Left lobe of liver (tissue), 2 donors: ENCODE measurements around the gene SLC6A4. TPM values are rescaled to one million over a fixed set of nuclear protein-coding genes. Genes with fewer than 3 reads are reported as not detected.

Experiments
- ATAC-seq: fragments of 200-7000 bp; cut with Tn5 transposase; one replicate; pipeline ENCODE4 v1.9.1; 2020; ENCODE audit warnings: mild to moderate bottlenecking, moderate library complexity
- DNase-seq: peaks from one replicate; pipeline ENCODE4 v3.0.0-alpha.2; 2020; ENCODE audit warnings: low spot score
- total RNA-seq: library from RNA; stranded (reverse); gene quantifications from one replicate; pipeline ENCODE4 v1.2.1, GENCODE V29; 2021
- donor health status: DM: no; HTN: no; CAD: no; lungs with moderate emphysema.
- donor health status: DM: no; HTN: yes; CAD: no.

Gene SLC6A4
- total RNA-seq, result 0.13 TPM

DNA sequence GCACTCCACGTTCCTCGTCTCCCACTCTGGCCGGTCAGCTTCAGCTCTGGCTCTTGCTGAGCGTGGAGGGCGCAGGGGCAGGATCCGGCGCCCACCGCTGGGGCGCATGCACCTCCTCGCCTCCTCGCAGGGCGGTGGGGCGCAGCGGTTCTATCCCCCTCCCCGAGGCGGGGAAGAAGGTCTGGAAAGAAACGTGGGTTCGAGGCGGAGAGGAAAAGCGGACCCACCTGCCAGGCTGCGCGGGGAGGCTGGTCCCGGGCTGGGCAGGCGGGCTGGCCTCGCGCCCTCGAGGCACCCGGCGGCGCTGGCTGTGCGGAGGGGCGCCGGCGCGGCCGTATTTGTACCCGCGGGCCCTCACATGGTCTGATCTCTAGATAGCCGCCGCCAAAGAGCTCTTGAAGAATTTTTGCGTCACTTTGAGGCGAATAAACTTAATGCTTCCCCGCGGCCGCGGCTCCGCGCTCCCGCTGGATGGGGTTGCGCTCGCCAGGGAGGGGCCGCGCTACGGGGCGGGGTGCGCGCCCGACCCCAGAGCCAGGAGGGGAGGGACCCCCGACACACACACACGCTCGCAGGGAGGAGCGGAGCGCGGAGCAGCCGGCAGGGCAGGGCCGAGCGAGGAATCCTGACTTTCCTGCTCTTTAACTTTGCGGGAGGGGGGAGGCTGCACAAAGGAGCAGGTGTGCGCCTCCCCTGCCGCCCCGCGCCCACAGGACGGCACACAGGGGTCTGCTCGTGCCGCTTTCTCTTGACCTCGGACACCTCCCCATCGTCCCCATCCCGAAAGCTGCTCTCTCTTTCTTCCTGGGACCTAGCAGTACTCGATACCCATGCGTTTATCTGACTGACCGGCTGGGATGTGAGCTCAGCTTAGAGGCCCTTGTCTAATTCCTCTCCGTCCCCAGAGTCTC, at the start of gene SLC6A4:
SLC6A4 (minus strand) TSS at position 312 of the 911 bp plus-strand sequence. CDS start 13,739 bp downstream, outside the sequence.
- DNase-seq (no peak), ATAC-seq (peak; percentile 35)

GRCh38 chr17:30279156-30279555, 43.7 kb upstream of the SLC6A4 start:
- ATAC-seq (no peak), DNase-seq (no peak)

DNA sequence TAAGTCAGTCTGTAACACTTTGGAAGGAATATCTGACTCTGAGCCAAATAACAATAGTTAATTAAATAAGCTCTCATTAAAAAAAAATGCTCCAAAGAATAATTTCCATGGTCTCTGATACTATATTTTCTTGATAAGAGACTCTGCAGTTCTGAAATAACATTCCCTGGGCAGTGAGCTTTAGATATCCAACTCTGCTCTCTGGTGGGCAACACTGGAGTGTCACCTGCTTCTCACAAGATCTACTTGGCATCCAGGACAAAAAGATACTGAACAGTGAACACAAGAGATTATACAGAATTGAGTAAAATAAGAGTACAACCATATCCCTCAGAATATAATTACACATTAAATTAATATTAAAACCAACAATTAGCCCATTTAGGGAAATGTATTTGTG, 42.5 kb upstream of the SLC6A4 start:
- peak; percentile 93 for ATAC-seq
- no peak for DNase-seq

DNA sequence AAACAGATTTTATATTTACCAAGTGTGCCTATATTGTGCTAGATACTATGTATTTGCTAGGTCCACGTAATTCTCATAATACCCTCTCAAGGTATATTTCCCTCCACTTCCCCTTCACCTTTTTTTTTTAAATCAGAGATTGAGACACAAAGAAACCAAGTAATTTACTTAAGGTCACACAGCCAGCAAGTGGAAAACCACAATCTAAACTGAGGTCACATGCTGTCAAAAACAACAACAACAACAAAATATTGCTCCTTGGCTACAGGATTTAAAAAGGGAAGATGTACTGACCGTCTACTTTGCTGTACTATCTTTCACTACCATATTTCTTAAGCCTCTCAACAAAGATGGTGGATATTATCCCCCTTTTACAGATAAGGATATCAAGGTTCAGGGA, 40.4 kb upstream of the SLC6A4 start:
- ATAC-seq, result no peak

DNA sequence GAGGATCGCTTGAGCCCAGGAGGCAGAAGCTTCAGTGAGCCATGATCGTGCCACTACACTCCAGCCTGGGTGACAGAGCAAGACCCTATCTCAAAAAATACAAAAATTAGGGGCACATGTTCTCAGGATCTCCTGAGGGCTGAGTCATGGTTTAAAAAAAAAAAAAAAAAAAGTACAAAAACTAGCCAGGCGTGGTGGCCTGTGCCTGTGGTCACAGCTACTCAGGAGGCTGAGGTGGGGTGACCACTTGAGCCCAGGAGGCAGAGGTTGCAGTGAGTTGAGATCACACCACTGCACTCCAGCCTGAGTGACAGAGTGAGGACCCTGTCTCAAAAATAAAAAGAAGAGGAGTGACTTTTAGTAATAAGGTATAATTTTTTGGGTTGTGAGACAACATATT, 39.4 kb upstream of the SLC6A4 start:
- no peak for DNase-seq

More for the DNA sequence above, 40.4 kb upstream of the SLC6A4 start:
- no peak for DNase-seq

GRCh38 chr17:30273373-30273772, 37.9 kb upstream of the SLC6A4 start:
- no peak for ATAC-seq
- no peak for DNase-seq

More for the DNA sequence above, 39.4 kb upstream of the SLC6A4 start:
- no peak for ATAC-seq

DNA sequence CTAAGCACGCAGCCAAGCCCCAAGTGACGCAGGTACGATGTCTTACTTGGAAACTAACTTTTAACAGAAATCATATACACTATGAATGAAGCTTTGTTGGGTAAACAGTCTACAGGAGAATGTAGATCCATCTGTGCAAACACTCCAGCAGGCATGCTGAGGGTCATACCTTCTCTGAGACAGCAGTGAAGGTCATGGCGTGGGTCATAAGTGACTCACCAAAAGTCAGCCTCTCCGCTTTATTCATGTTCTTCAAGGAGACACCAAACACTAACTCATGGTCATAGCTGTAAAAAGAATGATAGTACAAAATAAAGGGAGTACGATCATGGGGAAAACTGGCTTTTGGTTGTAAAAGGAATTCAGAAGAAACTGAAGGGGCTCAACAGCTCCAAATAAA, 35.6 kb upstream of the SLC6A4 start:
- ATAC-seq, result no peak
- no peak for DNase-seq

DNA sequence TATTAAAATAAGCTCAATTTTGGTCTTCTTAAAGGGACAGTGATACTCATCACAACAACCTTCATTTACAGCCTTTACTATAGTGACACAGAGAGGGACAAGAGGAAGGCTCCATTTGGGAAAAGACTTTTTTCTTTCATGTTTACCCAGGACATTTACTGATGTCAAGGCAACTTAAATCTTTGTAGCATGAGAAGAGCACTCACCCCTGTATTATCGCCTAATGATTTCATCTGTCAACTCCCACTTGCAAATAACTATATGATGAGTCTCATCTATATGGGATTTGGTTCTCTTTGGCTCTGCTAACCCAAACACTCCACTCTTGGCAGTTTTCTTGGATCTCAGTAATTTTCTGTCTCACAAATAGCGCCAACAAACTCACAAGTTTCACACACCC, 32.1 kb upstream of the SLC6A4 start:
- no peak for DNase-seq
- ATAC-seq, result no peak

DNA sequence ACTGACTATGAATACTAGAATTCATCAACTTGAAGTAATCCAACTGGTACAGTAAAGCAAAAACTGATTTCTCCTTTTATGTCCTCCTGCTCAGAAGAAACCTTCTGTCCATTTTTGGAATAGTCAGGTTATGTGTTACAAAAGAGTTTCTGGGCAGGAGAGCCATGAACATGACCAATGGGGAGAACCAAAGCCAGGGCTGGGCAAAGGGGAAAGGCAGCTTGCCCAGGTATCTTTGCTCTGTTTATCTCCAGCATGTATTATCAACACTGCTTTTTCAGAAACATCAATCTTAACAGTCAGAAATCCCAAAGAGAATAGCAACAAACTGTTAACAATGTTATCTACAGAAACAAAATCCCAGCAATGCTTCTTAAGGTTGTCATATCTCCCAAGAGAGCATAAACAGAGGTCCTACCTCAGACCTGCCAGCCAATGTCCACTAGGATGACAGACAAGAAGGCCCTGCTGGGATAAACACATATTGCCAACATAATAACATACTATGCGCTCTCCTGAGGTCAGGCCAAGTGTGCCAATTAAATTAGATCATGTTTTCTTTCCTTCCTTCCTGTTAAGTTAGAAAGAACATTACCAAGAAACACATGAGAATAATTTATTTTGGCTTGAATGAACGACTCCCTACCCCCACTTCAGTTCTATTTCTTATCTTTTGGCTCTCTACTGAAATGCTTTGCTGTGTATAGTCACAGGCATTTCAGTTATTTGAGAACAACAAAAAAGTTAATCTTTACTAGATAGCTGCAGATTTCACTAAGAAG, 28.2 kb upstream of the SLC6A4 start:
- DNase-seq, result peak; percentile 85
- peak; percentile 93 for ATAC-seq

DNA sequence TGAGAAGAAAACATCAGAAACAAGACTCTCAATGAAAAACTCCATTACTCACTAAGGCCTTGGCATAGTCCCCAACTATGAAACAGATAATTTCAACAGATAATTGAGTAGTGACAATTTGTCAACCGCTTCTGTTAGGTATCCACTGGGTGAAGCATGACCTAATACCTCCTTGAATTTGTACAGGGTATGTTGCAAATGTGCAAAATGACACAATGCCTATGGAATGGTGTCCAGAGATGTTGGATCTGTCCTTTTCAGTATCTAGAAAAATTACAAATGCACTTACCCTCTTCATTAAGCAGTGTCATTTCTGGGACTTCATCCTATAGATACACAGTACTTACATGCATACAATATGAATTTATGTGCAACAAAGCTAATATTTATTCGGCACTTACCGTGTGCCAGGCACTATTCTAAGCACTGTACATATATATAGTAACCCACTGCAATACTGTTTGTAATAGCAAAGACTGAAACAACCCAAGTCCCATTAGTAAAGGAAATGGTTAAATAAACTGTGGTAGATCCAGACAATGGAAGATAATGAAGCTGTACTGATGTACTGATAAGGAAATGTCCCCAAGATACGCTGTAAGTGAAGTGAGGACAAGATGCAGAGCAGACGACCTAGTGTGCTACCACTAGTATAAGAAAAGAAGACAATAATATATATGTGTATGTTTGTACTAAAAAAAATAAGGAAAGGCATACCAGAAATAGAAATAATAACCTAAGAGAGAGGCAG, 21.4 kb upstream of the SLC6A4 start:
- DNase-seq, result no peak
- no peak for ATAC-seq

- ATAC-seq (no peak), DNase-seq (no peak)
Measured at GRCh38 chr17:30254150-30254549, 18.7 kb upstream of the SLC6A4 start.

DNA sequence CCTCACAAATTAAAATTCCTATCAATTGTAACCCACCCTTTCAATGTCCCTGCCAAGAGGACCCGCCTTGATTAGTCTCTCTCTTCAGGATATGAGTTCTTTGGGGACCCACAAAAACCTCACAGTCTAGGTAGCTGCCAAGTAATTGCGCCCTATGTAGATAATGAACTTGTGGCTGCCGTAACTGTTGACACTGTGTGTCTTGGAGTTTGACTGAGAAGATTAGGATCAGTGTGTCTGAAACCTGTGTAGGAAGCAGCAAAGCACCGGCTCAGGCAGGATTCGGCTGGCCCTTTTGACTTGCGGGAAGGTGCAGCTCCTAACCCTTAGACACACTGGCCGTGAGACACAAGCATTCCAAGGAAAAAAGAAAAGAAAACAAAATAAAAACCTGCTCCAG, 17.8 kb upstream of the SLC6A4 start:
- ATAC-seq (no peak), DNase-seq (no peak)

GRCh38 chr17:30251931-30252330, 16.4 kb upstream of the SLC6A4 start:
- DNase-seq, result no peak

DNA sequence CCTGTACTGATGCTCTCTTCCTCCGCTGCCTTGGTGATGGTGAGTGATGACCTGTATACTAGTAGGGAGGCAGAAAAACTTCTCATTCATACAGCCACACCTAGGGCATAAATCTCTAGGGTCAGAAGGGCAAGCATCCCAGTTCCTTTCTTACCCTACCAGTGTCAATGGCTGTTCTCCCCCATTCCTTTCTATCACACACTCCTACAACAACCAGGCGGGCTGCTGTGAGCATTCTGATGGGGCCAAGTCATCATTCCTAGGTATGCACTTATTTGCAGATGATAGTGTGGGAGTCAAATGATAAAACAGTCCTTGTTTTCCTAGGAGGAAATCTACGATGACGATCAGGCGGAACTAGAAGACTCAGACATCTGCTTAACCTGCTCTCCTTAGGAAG, 14.0 kb upstream of the SLC6A4 start:
- DNase-seq (no peak), ATAC-seq (no peak)

More at GRCh38 chr17:30251931-30252330, 16.4 kb upstream of the SLC6A4 start:
- ATAC-seq, result no peak

- ATAC-seq (peak; percentile 97), DNase-seq (peak; percentile 76)
Measured at GRCh38 chr17:30248786-30249185, 13.3 kb upstream of the SLC6A4 start.

GRCh38 chr17:30246460-30246859, 11.0 kb upstream of the SLC6A4 start:
- no peak for ATAC-seq
- no peak for DNase-seq

DNA sequence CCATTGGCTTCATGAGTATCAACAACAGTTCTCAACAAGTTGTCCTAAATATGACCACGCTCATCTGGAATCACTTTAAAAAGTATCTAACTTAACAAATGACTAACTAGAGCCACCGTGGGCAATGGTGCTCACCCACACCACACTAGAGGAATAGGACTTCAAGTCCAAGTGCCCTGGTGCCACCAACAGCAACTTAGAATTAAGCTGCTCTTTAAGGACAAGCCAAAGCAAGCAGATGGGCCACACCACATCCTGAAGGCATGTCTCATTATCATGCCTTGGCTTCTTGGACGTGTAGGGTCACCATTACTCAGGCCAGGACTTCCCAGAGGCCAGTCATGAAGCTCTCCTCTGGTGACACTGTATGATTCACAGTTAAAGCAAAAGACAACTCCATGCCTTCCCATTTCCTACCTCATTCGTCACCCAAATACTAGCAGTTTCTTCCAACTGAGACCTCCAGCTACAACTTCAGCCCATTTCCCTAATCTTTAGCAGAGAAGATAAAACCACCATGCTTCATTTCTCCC, 9.4 kb upstream of the SLC6A4 start:
- ATAC-seq (no peak), DNase-seq (no peak)

DNA sequence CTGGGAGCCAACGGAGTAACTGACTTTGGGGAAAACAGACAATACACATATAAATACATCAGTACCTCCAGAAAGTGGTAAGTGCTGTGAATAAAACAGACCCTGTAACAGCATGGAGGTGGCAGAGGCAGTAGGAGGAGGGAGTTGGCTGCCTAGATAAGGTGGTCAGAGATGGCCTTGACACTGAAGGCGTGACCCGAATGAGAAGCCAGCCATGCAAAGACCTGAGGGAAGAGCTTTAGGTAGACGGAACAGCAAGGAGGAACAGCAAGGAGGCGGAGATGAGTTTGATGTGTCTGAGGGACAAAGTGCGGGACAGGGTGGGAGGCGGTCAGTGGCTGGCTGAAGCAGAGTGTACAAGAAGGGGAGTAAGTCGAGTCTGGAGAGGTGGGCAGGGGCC, 8.1 kb upstream of the SLC6A4 start:
- DNase-seq, result no peak
- no peak for ATAC-seq

DNA sequence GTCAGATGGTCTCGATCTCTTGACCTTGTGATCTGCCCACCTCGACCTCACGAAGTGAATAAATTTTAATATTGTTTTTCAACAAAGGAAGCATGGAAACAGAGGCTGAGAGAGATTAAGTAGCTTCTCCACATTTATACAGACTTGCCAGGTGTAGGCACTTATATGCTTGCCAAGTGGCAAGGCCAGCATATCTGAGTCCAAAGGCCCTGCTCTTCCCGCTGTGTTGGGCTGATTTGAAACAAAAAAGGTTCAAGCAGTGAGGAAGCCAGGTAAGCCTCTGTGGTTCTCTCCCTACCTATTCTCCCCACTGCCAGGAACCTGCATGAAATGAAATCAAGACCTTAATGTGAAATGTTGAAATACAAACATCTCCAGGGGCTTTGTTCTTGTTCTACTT, 7.5 kb upstream of the SLC6A4 start:
- peak; percentile 97 for ATAC-seq
- peak; percentile 68 for DNase-seq

GRCh38 chr17:30241051-30241450, 5.6 kb upstream of the SLC6A4 start:
- ATAC-seq (no peak), DNase-seq (no peak)

DNA sequence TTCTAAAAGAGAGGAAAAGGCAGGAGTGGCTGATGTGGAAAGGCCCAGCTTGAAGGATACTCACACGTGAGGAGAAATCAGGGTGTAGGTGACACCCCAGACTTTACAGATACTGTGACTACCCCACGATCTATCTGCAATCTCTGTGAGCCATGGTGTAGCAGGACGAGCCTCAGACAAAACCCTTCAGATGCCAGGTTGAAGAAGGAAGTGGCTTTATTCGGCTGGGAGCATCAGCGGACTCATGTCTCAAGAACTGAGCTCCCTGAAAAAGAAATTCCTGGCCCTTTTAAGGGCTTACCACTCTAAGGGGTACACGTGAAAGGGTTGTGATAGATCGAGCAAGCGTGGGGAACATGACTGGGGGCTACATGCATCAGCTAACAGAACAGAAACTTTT, 4.7 kb upstream of the SLC6A4 start:
- ATAC-seq, result no peak
- no peak for DNase-seq
